K562 (cell line): ENCODE measurements around the gene EVA1B. TPM values are rescaled to one million over a fixed set of nuclear protein-coding genes. Genes with fewer than 3 reads are reported as not detected.

Source experiments
- ATAC-seq: fragments of 200-7000 bp; cut with Tn5 transposase; 3 replicates; pipeline ENCODE4 v1.9.1; 2020; ENCODE audit warnings: moderate library complexity
- BruUV-seq: library from RNA; stranded (reverse); fragments of 400-500 nt; replicated peaks from 2 replicates; lab custom pipeline; 2021; lab: Mats Ljungman, UMichigan
- CTCF ChIA-PET: fragments of 300-600 bp; formaldehyde crosslinking; extraction: SDS; loops from one replicate; lab custom pipeline; 2021; ENCODE audit warnings: low intra/inter-chr PET ratio; lab: Yijun Ruan, JAX
- POLR2A ChIA-PET: fragments of 300-600, 350-650 bp; sonication (Branson Sonifier 250); formaldehyde crosslinking; extraction: SDS; loops from one replicate; lab custom pipeline; 2021; ENCODE audit warnings: antibody characterized with exemption, inconsistent platforms; lab: Yijun Ruan, JAX
- DNase-seq, 4 experiments: peaks; one replicate each; pipeline versions ENCODE4 v3.0.0 to v3.0.0-alpha.2; 2011 to 2018; ENCODE audit warnings: low spot score in 3 of 4, mixed read lengths in 3 of 4; ENCODE audit errors: extremely low read depth in 1 of 4
- FAIRE-seq: peaks from 2 replicates; lab custom pipeline; 2011; peaks lifted over from hg19 to GRCh38; lab: Jason Lieb, UNC
- H2AFZ ChIP-seq: 2 replicates; pipeline ENCODE4 v1.6.0; 2011; ENCODE audit warnings: low read depth, low read length, control low read depth, inconsistent platforms
- H3K27ac ChIP-seq: fragments of 200-600 bp; 3 replicates; pipeline ENCODE4 v1.8.0; 2011; ENCODE audit warnings: low read depth, mild to moderate bottlenecking, control low read depth, inconsistent platforms, low read length, moderate library complexity, mixed read lengths; ENCODE audit errors: extremely low read depth
- H3K27me3 ChIP-seq, 2 experiments: fragments of 300-600 bp in 1 of 2; 2 replicates in 1 of 2; 3 replicates in 1 of 2; pipeline versions ENCODE4 v1.6.0 to v1.8.0; 2011; ENCODE audit warnings: inconsistent platforms in 2 of 2, low read length in 2 of 2, mild to moderate bottlenecking in 1 of 2, mixed read lengths in 1 of 2, moderate library complexity in 1 of 2; ENCODE audit not compliant: control insufficient read depth in 2 of 2, insufficient read depth in 2 of 2
- H3K36me3 ChIP-seq: fragments of 300-600 bp; 3 replicates; pipeline ENCODE4 v1.8.0; 2011; ENCODE audit warnings: mild to moderate bottlenecking, low read length, inconsistent platforms; ENCODE audit not compliant: control insufficient read depth, insufficient read depth
- H3K4me1 ChIP-seq, 2 experiments: fragments of 200-600 bp in 1 of 2; replicated peaks in 1 of 2; 2 replicates in 1 of 2; 3 replicates in 1 of 2; pipeline versions ENCODE4 v1.5.1 to v1.8.0; 2011; ENCODE audit warnings: inconsistent platforms in 2 of 2, low read length in 2 of 2, mild to moderate bottlenecking in 1 of 2, mixed read lengths in 1 of 2, moderate library complexity in 1 of 2; ENCODE audit not compliant: control insufficient read depth in 2 of 2, insufficient read depth in 2 of 2
- H3K4me2 ChIP-seq: 2 replicates; pipeline ENCODE4 v1.6.1; 2011; ENCODE audit warnings: low read length, control low read depth, inconsistent platforms, mixed read lengths; ENCODE audit not compliant: insufficient read depth
- H3K4me3 ChIP-seq: fragments of 200-600 bp; sonication (generic), shearing (Covaris generic); 2 replicates; pipeline ENCODE4 v1.5.1; 2016; ENCODE audit warnings: control low read depth, inconsistent platforms
- H3K79me2 ChIP-seq: fragments of 200-600 bp; 3 replicates; pipeline ENCODE4 v1.8.0; 2011; ENCODE audit warnings: low read length, inconsistent platforms; ENCODE audit not compliant: control insufficient read depth, insufficient read depth
- H3K9ac ChIP-seq, 2 experiments: 2 replicates each; pipeline versions ENCODE4 v1.6.0 to v1.6.1; 2011; ENCODE audit warnings: low read depth in 2 of 2, low read length in 2 of 2, control low read depth in 1 of 2, inconsistent platforms in 1 of 2, mild to moderate bottlenecking in 1 of 2, mixed read lengths in 1 of 2; ENCODE audit not compliant: insufficient read depth in 1 of 2
- H3K9me1 ChIP-seq: one replicate; pipeline ENCODE4 v1.6.0; 2011; ENCODE audit warnings: inconsistent platforms, mild to moderate bottlenecking, low read length, moderate library complexity; ENCODE audit not compliant: control insufficient read depth, insufficient read depth
- H3K9me3 ChIP-seq: replicated peaks from 2 replicates; pipeline ENCODE4 v1.5.1; 2011; ENCODE audit warnings: low read depth, low read length, inconsistent platforms; ENCODE audit not compliant: control insufficient read depth, insufficient read depth
- H4K20me1 ChIP-seq: replicated peaks from 2 replicates; pipeline ENCODE4 v1.6.1; 2011; ENCODE audit warnings: low read length, inconsistent platforms, mixed read lengths; ENCODE audit not compliant: control insufficient read depth, insufficient read depth
- SIRT6 ChIP-seq: IDR thresholded peaks from one replicate; pipeline ENCODE4 v1.6.1; 2012; ENCODE audit warnings: low read depth, mild to moderate bottlenecking, control low read depth, inconsistent platforms, low read length, moderate library complexity
- ZBTB33 ChIP-seq: sonication (generic); formaldehyde crosslinking; IDR thresholded peaks from 2 replicates; pipeline ENCODE4 v1.8.1; 2023; ENCODE audit warnings: mild to moderate bottlenecking, missing genetic modification reagents
- WGBS: fragments of 100-300 bp; shearing (Covaris generic); methylation state at CpG from one replicate; pipeline ENCODE4 v1.1.6; 2016; ENCODE audit warnings: low coverage, mixed read lengths; ENCODE audit not compliant: insufficient coverage; ENCODE audit errors: missing lambda C conversion rate; 5-methylcytosine and 5-hydroxymethylcytosine counted together
- in situ Hi-C: fragments of 300-500 bp; cut with MboI; formaldehyde crosslinking; loops from 4 replicates; pipeline ENCODE4 v1.15.0; 2018; ENCODE audit warnings: inconsistent platforms, mixed read lengths
- intact Hi-C: fragments of 100-400 bp; cut with micrococcal nuclease; formaldehyde crosslinking; loops from 2 replicates; pipeline ENCODE4 v1.14.2; 2022
- polyA plus RNA-seq, 8 experiments: library from polyadenylated mRNA; depleted of rRNA in 4 of 8; stranded (reverse) in 5 of 8; unstranded in 3 of 8; fragments of >200 nt; fragmentation: Nextera tagmentation in 2 of 8; fragmentation: Illumina TruSeq in 1 of 8; extraction: Ambion mirVana in 2 of 8; extraction: Trizol in 1 of 8; gene quantifications; 2 replicates each; pipeline versions ENCODE4 v1.2.1 to v1.2.3, GENCODE V29; 2011 to 2014; ENCODE audit warnings: inconsistent platforms in 1 of 8, missing spikeins in 1 of 8
- total RNA-seq, 7 experiments: library from RNA; depleted of rRNA in 6 of 7; stranded (reverse); fragments of >200 nt in 6 of 7; fragmentation: Illumina TruSeq in 2 of 7; extraction: Trizol in 2 of 7; gene quantifications; 2 replicates each; pipeline versions ENCODE4 v1.2.1 to v1.2.3, GENCODE V29; 2011 to 2021; ENCODE audit warnings: low replicate concordance in 1 of 7

Gene EVA1B
- total and polyA plus RNA-seq, 9 of the 15 experiments (the other 6 are each of a cell fraction or from before 2014, with no cell fraction given): 0.08 to 65.7 (median 2.4) TPM

- ATAC-seq (no peak), DNase-seq (no peak), FAIRE-seq (no peak)
- peaks cover 4% of the 10 kb centered on the region; the same call in 1 of the 2 replicates for H4K20me1 ChIP-seq
- peaks cover 7% of the 10 kb centered on the region for H3K9me1 ChIP-seq
- no peak overlapping the region for H2AFZ ChIP-seq
- no peak overlapping the region for H3K9ac ChIP-seq
- H3K4me1 ChIP-seq: peaks cover 4 to 23% of the 10 kb centered on the region in 2 experiments; a peak in 3 of 5 replicates
- H3K27me3 ChIP-seq: no peaks in the 10 kb centered on the region
- CTCF ChIA-PET: no interaction called here
- WGBS: 94% methylated on average over 20 of the region's 23 CpGs
- POLR2A ChIA-PET: interaction anchor here (0.6 to 1.4 kb wide), 7 partner anchors 11 to 355 kb away, joined by 3 to 5 read pairs (median 3); no protein-coding TSS in a partner anchor
- H3K9me3 ChIP-seq: no peaks in the 10 kb centered on the region
- H3K4me2 ChIP-seq: no peak overlapping the region
- no peak overlapping the region for H3K27ac ChIP-seq
- no TSS peak for BruUV-seq
- TF ChIP-seq SIRT6 (no peak), ZBTB33 (peak; percentile 91)
- no peak overlapping the region for H3K4me3 ChIP-seq
- intact Hi-C loops (no loop called here), in situ Hi-C loops (no loop called here)
- no peaks in the 10 kb centered on the region for H3K79me2 ChIP-seq
- H3K36me3 ChIP-seq: peaks cover 63% of the 10 kb centered on the region
Measured at GRCh38 chr1:36303650-36304360, 19.6 kb downstream of the EVA1B start.
